ENCODE data around the gene DUOXA1. TPM values are rescaled to one million over a fixed set of nuclear protein-coding genes. Genes with fewer than 3 reads are reported as not detected.

Gene DUOXA1
- total and polyA plus RNA-seq, 2 of the 4 experiments (the other 2 are of a cell fraction): 0.02 TPM; not detected in 1

DNA sequence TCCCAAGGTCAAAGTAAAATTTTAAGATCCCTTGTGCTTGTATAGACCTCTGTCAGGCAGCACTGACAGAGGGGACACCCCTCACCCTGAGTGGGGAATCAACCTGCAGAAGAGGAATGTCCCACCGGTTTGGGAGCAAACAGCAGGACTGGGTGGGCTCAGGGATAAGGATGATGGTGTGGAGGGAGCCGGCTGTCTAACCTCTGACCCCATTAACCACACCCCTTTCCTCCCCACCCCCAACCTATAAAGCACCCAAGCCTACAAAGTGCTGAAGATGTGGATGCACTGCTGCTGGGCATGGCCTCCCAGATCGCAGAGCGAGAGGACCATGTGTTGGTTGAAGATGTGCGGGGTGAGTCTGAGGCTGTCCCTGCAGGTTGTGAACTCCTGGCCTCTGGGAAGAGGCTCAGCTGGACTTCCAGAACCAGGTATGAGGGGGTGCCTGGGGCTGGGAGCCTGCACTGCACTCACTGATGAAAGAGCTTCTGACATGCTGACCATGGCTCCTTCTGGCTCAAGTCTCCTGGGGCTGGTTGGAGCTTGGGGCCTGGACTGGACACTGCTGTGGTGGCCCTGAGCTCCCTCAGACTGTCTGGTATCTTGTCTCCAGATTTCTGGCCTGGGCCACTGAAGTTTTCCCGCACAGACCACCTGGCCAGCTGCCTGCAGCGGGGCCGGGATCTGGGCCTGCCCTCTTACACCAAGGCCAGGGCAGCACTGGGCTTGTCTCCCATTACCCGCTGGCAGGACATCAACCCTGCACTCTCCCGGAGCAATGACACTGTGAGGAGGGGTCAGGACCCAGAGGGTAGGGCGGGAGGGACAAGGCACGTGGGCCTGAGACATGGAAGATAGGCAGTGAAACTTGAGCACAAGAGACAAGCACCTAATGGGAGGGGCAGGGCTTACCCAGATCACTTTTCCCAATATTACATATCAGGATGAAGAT, 9.4 kb upstream of the DUOXA1 start:
- Histone ChIP-seq H3K14ac (replicated peaks; ENCODE audit: low read depth, low read length) (no peak overlapping the region), H3K9ac (ENCODE audit: low read depth, low read length) (no peak overlapping the region), H3K4me3 (ENCODE audit: insufficient read depth, low read depth, low read length) (no peak overlapping the region), H2BK15ac (ENCODE audit: low read depth, low read length) (no peak overlapping the region), H4K20me1 (ENCODE audit: insufficient read depth, low read length) (no peaks in the 10 kb centered on the region), H3K56ac (ENCODE audit: extremely low read depth, insufficient read depth, low read length) (no peak overlapping the region), H3K27me3 (ENCODE audit: control insufficient read depth, insufficient read depth, low read length) (peaks cover 62% of the 10 kb centered on the region), H3K4me2 (ENCODE audit: low read depth, low read length) (no peak overlapping the region), H2BK20ac (ENCODE audit: low read depth, low read length) (no peak overlapping the region), H2AK9ac (replicated peaks; ENCODE audit: low read depth, low read length, poor library complexity) (no peak overlapping the region), H3K9me1 (ENCODE audit: insufficient read depth, low read length) (no peaks in the 10 kb centered on the region), H3K23ac (ENCODE audit: low read depth, low read length) (no peak overlapping the region), H3K9me3 (ENCODE audit: control insufficient read depth, insufficient read depth, low read length) (peaks cover 3% of the 10 kb centered on the region; the same call in 1 of the 2 replicates), H3K4ac (ENCODE audit: low read depth, low read length) (no peak overlapping the region), H3K27ac (ENCODE audit: insufficient read depth, low read length) (no peak overlapping the region), H2BK5ac (ENCODE audit: low read depth, low read length, poor library complexity, severe bottlenecking) (no peak overlapping the region), H4K91ac (ENCODE audit: insufficient read depth, low read depth, low read length) (no peak overlapping the region), H4K8ac (ENCODE audit: low read depth in 2 of 2, low read length in 2 of 2) (no peak overlapping the region), H4K5ac (ENCODE audit: low read depth, low read length) (no peak overlapping the region), H2BK120ac (ENCODE audit: low read depth, low read length) (no peak overlapping the region), H2AK5ac (ENCODE audit: low read depth, low read length) (no peak overlapping the region), H3K4me1 (ENCODE audit: control insufficient read depth, insufficient read depth, low read length) (no peaks in the 10 kb centered on the region), H3K18ac (ENCODE audit: low read depth, low read length) (no peak overlapping the region), H2AFZ (replicated peaks; ENCODE audit: low read length, poor library complexity) (no peak overlapping the region), H3K36me3 (ENCODE audit: control insufficient read depth, insufficient read depth, low read length) (no peaks in the 10 kb centered on the region), H3K79me1 (ENCODE audit: low read depth in 1 of 2, low read length in 2 of 2) (no peaks in the 10 kb centered on the region)
- dilution Hi-C loops (cut with HindIII; ENCODE audit: low sequenced_read_pairs, unreplicated experiment) (no loop called here), in situ Hi-C loops (cut with MboI; ENCODE audit: low sequenced_read_pairs) (no loop called here), intact Hi-C loops (cut with micrococcal nuclease) (no loop called here)
- DNase-seq (no peak), ATAC-seq (ENCODE audit: low read depth) (no peak)
- ChIA-PET CTCF (interaction anchor here (0.8 kb wide), 1 partner anchor 12 kb away, joined by 4 read pairs; no protein-coding TSS in a partner anchor), POLR2A (ENCODE audit: unreplicated experiment) (no interaction called here)
- BruUV-seq (replicated peaks): no TSS peak
- TF ChIP-seq MXI1 (IDR thresholded peaks at IDR 0.05; ENCODE audit: borderline replicate concordance, low read depth, low read length): no peak
- TF ChIP-seq RCOR1 (IDR thresholded peaks at IDR 0.05; ENCODE audit: insufficient replicate concordance, low read length): no peak
- no peak for TF ChIP-seq RFX5 (IDR thresholded peaks at IDR 0.05; ENCODE audit: low read depth, low read length)
- TF ChIP-seq, protein P1, sequence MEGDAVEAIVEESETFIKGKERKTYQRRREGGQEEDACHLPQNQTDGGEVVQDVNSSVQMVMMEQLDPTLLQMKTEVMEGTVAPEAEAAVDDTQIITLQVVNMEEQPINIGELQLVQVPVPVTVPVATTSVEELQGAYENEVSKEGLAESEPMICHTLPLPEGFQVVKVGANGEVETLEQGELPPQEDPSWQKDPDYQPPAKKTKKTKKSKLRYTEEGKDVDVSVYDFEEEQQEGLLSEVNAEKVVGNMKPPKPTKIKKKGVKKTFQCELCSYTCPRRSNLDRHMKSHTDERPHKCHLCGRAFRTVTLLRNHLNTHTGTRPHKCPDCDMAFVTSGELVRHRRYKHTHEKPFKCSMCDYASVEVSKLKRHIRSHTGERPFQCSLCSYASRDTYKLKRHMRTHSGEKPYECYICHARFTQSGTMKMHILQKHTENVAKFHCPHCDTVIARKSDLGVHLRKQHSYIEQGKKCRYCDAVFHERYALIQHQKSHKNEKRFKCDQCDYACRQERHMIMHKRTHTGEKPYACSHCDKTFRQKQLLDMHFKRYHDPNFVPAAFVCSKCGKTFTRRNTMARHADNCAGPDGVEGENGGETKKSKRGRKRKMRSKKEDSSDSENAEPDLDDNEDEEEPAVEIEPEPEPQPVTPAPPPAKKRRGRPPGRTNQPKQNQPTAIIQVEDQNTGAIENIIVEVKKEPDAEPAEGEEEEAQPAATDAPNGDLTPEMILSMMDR (conservative IDR thresholded peaks at IDR 0.05; ENCODE audit: low read depth, low read length): no peak
- TF ChIP-seq MAFK (IDR thresholded peaks at IDR 0.05; ENCODE audit: low read depth, low read length): no peak
- TF ChIP-seq CHD1 (IDR thresholded peaks at IDR 0.05; ENCODE audit: low read depth, low read length): no peak
- TF ChIP-seq RAD21 (IDR thresholded peaks at IDR 0.05; ENCODE audit: low read length): no peak
- TF ChIP-seq, protein P2, sequence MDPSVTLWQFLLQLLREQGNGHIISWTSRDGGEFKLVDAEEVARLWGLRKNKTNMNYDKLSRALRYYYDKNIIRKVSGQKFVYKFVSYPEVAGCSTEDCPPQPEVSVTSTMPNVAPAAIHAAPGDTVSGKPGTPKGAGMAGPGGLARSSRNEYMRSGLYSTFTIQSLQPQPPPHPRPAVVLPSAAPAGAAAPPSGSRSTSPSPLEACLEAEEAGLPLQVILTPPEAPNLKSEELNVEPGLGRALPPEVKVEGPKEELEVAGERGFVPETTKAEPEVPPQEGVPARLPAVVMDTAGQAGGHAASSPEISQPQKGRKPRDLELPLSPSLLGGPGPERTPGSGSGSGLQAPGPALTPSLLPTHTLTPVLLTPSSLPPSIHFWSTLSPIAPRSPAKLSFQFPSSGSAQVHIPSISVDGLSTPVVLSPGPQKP (IDR thresholded peaks at IDR 0.05; ENCODE audit: borderline replicate concordance, low read depth, low read length): no peak
- no peak for TF ChIP-seq POLR2A (IDR thresholded peaks at IDR 0.05; ENCODE audit: low read depth, low read length)
- TF ChIP-seq MAZ (IDR thresholded peaks at IDR 0.05; ENCODE audit: borderline replicate concordance, low read depth, low read length): no peak
- no CpG with 5 or more reads among the region's 12 CpGs for WGBS, 2 experiments (ENCODE audit: extremely low coverage in 2 of 2, insufficient read length in 1 of 2)

All from IMR-90 (cell line).